HepG2 (cell line): Measurements from ENCODE around the gene MED22. TPM values are rescaled to one million over a fixed set of nuclear protein-coding genes. Genes with fewer than 3 reads are reported as not detected.

ENCODE experiments used
- FOXC1 ChIP-seq: sonication (generic); formaldehyde crosslinking; IDR thresholded peaks from 2 replicates; pipeline ENCODE4 v1.8.0; 2022; ENCODE audit warnings: mild to moderate bottlenecking, missing genetic modification reagents, borderline replicate concordance
- MAZ ChIP-seq, 2 experiments: sonication (generic) in 1 of 2; formaldehyde crosslinking in 1 of 2; IDR thresholded peaks; 2 replicates each; pipeline versions ENCODE4 v1.5.0 to v1.6.1; 2012 to 2020; ENCODE audit warnings: low read depth in 2 of 2, mild to moderate bottlenecking in 2 of 2, borderline replicate concordance in 1 of 2, improper control_type of control experiment in 1 of 2, low read length in 1 of 2, missing genetic modification reagents in 1 of 2, moderate library complexity in 1 of 2
- MXD4 ChIP-seq: IDR thresholded peaks from 2 replicates; pipeline ENCODE4 v1.6.1; 2016; ENCODE audit warnings: mild to moderate bottlenecking, missing biosample characterization, missing genetic modification reagents
- SAP130 ChIP-seq: IDR thresholded peaks from 2 replicates; pipeline ENCODE4 v1.6.1; 2016; ENCODE audit warnings: low read depth
- TFDP2 ChIP-seq: sonication (generic); formaldehyde crosslinking; IDR thresholded peaks from 2 replicates; pipeline ENCODE4 v1.4.0; 2020; ENCODE audit warnings: missing genetic modification reagents
- ZBTB40 ChIP-seq, 2 experiments: fragments of 450-650 bp in 1 of 2; sonication (generic) in 1 of 2; formaldehyde crosslinking in 1 of 2; IDR thresholded peaks; 2 replicates each; pipeline versions ENCODE4 v1.6.1 to v1.8.0; 2016 to 2022; ENCODE audit warnings: antibody characterized with exemption in 1 of 2, mild to moderate bottlenecking in 1 of 2, missing genetic modification reagents in 1 of 2
- ZFP1 ChIP-seq: IDR thresholded peaks from 2 replicates; pipeline ENCODE4 v1.6.1; 2016
- ZNF296 ChIP-seq: sonication (generic); formaldehyde crosslinking; conservative IDR thresholded peaks from 2 replicates; pipeline ENCODE4 v1.5.0; 2020; ENCODE audit warnings: mild to moderate bottlenecking, missing genetic modification reagents
- polyA plus RNA-seq, 8 experiments: library from polyadenylated mRNA; depleted of rRNA in 3 of 8; stranded (reverse) in 7 of 8; unstranded in 1 of 8; fragments of >200 nt; fragmentation: Illumina TruSeq in 4 of 8; extraction: Trizol in 4 of 8; gene quantifications; 2 replicates each; pipeline versions ENCODE4 v1.2.1 to v1.2.3, GENCODE V29; 2011 to 2016; ENCODE audit warnings: low read depth in 4 of 8, missing spikeins in 1 of 8, mixed read lengths in 1 of 8; ENCODE audit not compliant: insufficient read depth in 1 of 8
- total RNA-seq, 5 experiments: library from RNA; depleted of rRNA; stranded (reverse); fragments of >200 nt; fragmentation: Illumina TruSeq; extraction: Trizol; gene quantifications; 2 replicates each; pipeline ENCODE4 v1.2.3, GENCODE V29; 2016; ENCODE audit warnings: low read depth in 1 of 5
- TF ChIP-seq, protein P1 (sequence below), 2 experiments: sonication (generic) in 1 of 2; formaldehyde crosslinking in 1 of 2; IDR thresholded peaks; 2 replicates each; pipeline versions ENCODE4 v1.4.0 to v1.6.1; 2016 to 2020; ENCODE audit warnings: borderline replicate concordance in 1 of 2, low read depth in 1 of 2, mild to moderate bottlenecking in 1 of 2, missing genetic modification reagents in 1 of 2

Gene MED22
- total and polyA plus RNA-seq, 2 of the 13 experiments (the other 11 are each of a cell fraction or from before 2014, with no cell fraction given): 15.8 to 22.1 TPM

GRCh38 chr9:133375724-133376654, 28.1 kb upstream of the MED22 start, which contains the start of the genes STKLD1 and SURF4 (continued):
- TF ChIP-seq ZBTB40 (IDR thresholded peaks at IDR 0.05) (no peak), ZBTB40 (CRISPR knock-in tag; IDR thresholded peaks at IDR 0.05) (peak; percentile 70), TFDP2 (peak; percentile 78), SAP130 (peak; percentile 82), ZFP1 (no peak), MXD4 (CRISPR knock-in tag) (peak; percentile 56; the same call in 1 of the 2 replicates), MAZ (IDR thresholded peaks at IDR 0.05; ENCODE audit: borderline replicate concordance, low read depth, low read length) (no peak; the same call in 1 of the 2 replicates), MAZ (CRISPR knock-in tag; IDR thresholded peaks at IDR 0.05; ENCODE audit: low read depth) (peak; percentile 84), ZNF296 (CRISPR knock-in tag) (0 out of 2 replicates have a peak, but pooled peaks have one; percentile 63), FOXC1 (CRISPR knock-in tag) (no peak)
- TF ChIP-seq, protein P1, sequence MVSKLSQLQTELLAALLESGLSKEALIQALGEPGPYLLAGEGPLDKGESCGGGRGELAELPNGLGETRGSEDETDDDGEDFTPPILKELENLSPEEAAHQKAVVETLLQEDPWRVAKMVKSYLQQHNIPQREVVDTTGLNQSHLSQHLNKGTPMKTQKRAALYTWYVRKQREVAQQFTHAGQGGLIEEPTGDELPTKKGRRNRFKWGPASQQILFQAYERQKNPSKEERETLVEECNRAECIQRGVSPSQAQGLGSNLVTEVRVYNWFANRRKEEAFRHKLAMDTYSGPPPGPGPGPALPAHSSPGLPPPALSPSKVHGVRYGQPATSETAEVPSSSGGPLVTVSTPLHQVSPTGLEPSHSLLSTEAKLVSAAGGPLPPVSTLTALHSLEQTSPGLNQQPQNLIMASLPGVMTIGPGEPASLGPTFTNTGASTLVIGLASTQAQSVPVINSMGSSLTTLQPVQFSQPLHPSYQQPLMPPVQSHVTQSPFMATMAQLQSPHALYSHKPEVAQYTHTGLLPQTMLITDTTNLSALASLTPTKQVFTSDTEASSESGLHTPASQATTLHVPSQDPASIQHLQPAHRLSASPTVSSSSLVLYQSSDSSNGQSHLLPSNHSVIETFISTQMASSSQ (IDR thresholded peaks at IDR 0.05; ENCODE audit: low read depth): no peak
- TF ChIP-seq, protein P1 (CRISPR knock-in tag; IDR thresholded peaks at IDR 0.05; ENCODE audit: borderline replicate concordance): peak; percentile 14
